Neural cell (in vitro differentiated cells): Measurements from ENCODE around the gene DBNDD1. TPM values are rescaled to one million over a fixed set of nuclear protein-coding genes. Genes with fewer than 3 reads are reported as not detected.

Experiments
- H2AFZ ChIP-seq: fragments of 200-600, 300-800 bp; sonication (generic), shearing (Covaris generic); 2 replicates; pipeline ENCODE4 v1.6.0; 2014; ENCODE audit warnings: low read depth, mild to moderate bottlenecking, antibody characterized with exemption, low read length, moderate library complexity
- H3F3A ChIP-seq: fragments of 200-600 bp; shearing (Covaris generic); 2 replicates; pipeline ENCODE4 v1.6.1; 2016; ENCODE audit warnings: mild to moderate bottlenecking, moderate library complexity, mixed read lengths, antibody characterized with exemption, low read length; ENCODE audit not compliant: insufficient read depth, poor library complexity, severe bottlenecking
- H3K27ac ChIP-seq: fragments of 200-600, 300-800 bp; sonication (generic), shearing (Covaris generic); 2 replicates; pipeline ENCODE4 v1.5.1; 2014; ENCODE audit warnings: mild to moderate bottlenecking, low read length, moderate library complexity
- H3K27me3 ChIP-seq: fragments of 300-800, 200-600 bp; sonication (generic), shearing (Covaris generic); 2 replicates; pipeline ENCODE4 v1.6.0; 2014; ENCODE audit warnings: mild to moderate bottlenecking, low read depth, low read length, moderate library complexity; ENCODE audit not compliant: insufficient read depth
- H3K36me3 ChIP-seq: fragments of 300-800, 200-600 bp; sonication (generic), shearing (Covaris generic); 2 replicates; pipeline ENCODE4 v1.5.1; 2014; ENCODE audit warnings: mild to moderate bottlenecking, antibody characterized with exemption, low read length, moderate library complexity; ENCODE audit not compliant: insufficient read depth
- H3K4me2 ChIP-seq: fragments of 300-800, 200-600 bp; sonication (generic), shearing (Covaris generic); 2 replicates; pipeline ENCODE4 v1.6.0; 2014; ENCODE audit warnings: mild to moderate bottlenecking, low read length
- H3K4me3 ChIP-seq: fragments of 300-800, 200-600 bp; sonication (generic), shearing (Covaris generic); 2 replicates; pipeline ENCODE4 v1.5.1; 2014; ENCODE audit warnings: mild to moderate bottlenecking, low read length, moderate library complexity
- H3K79me2 ChIP-seq: fragments of 200-600 bp; shearing (Covaris generic); replicated peaks from 2 replicates; pipeline ENCODE4 v1.6.0; 2014; ENCODE audit warnings: mild to moderate bottlenecking, low read length, moderate library complexity; ENCODE audit not compliant: insufficient read depth
- H3K9ac ChIP-seq: fragments of 300-800, 200-600 bp; sonication (generic), shearing (Covaris generic); 2 replicates; pipeline ENCODE4 v1.6.1; 2016; ENCODE audit warnings: mild to moderate bottlenecking, low read length, mixed read lengths
- H3K9me2 ChIP-seq: fragments of 200-600 bp; shearing (Covaris generic); 2 replicates; pipeline ENCODE4 v1.6.1; 2016; ENCODE audit warnings: mild to moderate bottlenecking, low read length, mixed read lengths; ENCODE audit not compliant: insufficient read depth
- H3K9me3 ChIP-seq: fragments of 200-600, 300-800 bp; sonication (generic), shearing (Covaris generic); 2 replicates; pipeline ENCODE4 v1.6.1; 2016; ENCODE audit warnings: mild to moderate bottlenecking, mixed run types, low read length, moderate library complexity, mixed read lengths
- H4K20me1 ChIP-seq: fragments of 200-600 bp; shearing (Covaris generic); 2 replicates; pipeline ENCODE4 v1.6.1; 2016; ENCODE audit warnings: mild to moderate bottlenecking, mixed run types; ENCODE audit not compliant: insufficient read depth
- EP300 ChIP-seq: fragments of 450-650 bp; conservative IDR thresholded peaks from 2 replicates; pipeline ENCODE4 v1.6.1; 2014; ENCODE audit warnings: antibody characterized with exemption, mild to moderate bottlenecking, moderate library complexity; ENCODE audit not compliant: poor library complexity, severe bottlenecking
- EZH2 ChIP-seq: fragments of 200-600, 300-800 bp; shearing (Covaris generic), sonication (generic); IDR thresholded peaks from 2 replicates; pipeline ENCODE4 v1.6.1; 2014; ENCODE audit warnings: antibody characterized with exemption, low read length, borderline replicate concordance, mild to moderate bottlenecking; ENCODE audit not compliant: insufficient read depth, poor library complexity, severe bottlenecking
- MXI1 ChIP-seq: fragments of 450-650 bp; conservative IDR thresholded peaks from 2 replicates; pipeline ENCODE4 v1.6.1; 2014; ENCODE audit warnings: antibody characterized with exemption, mild to moderate bottlenecking; ENCODE audit not compliant: poor library complexity, severe bottlenecking
- POLR2AphosphoS5 ChIP-seq: IDR thresholded peaks from 2 replicates; pipeline ENCODE4 v1.6.1; 2012
- RAD21 ChIP-seq: fragments of 450-650 bp; conservative IDR thresholded peaks from 2 replicates; pipeline ENCODE4 v1.6.1; 2014; ENCODE audit warnings: antibody characterized with exemption, mild to moderate bottlenecking, moderate library complexity
- SMC3 ChIP-seq: fragments of 450-650 bp; conservative IDR thresholded peaks from 2 replicates; pipeline ENCODE4 v1.6.1; 2014; ENCODE audit warnings: antibody characterized with exemption, mild to moderate bottlenecking, moderate library complexity; ENCODE audit not compliant: poor library complexity
- TAF1 ChIP-seq: IDR thresholded peaks from 2 replicates; pipeline ENCODE4 v1.6.1; 2012; ENCODE audit warnings: low read depth
- polyA plus RNA-seq: library from polyadenylated mRNA; depleted of rRNA; stranded (reverse); fragments of >200 nt; gene quantifications from 2 replicates; pipeline ENCODE4 v1.2.3, GENCODE V29; 2014
- TF ChIP-seq, protein P1 (sequence below): IDR thresholded peaks from 2 replicates; pipeline ENCODE4 v1.6.1; 2012; ENCODE audit warnings: borderline replicate concordance
- TF ChIP-seq, protein P2 (sequence below): fragments of 450-650 bp; IDR thresholded peaks from 2 replicates; pipeline ENCODE4 v1.5.1; 2014; ENCODE audit warnings: antibody characterized with exemption, mild to moderate bottlenecking, moderate library complexity; ENCODE audit not compliant: poor library complexity, severe bottlenecking

The DBNDD1 gene
- polyA plus RNA-seq, 1 donor from 2014 or later: 15.4 TPM

DNA sequence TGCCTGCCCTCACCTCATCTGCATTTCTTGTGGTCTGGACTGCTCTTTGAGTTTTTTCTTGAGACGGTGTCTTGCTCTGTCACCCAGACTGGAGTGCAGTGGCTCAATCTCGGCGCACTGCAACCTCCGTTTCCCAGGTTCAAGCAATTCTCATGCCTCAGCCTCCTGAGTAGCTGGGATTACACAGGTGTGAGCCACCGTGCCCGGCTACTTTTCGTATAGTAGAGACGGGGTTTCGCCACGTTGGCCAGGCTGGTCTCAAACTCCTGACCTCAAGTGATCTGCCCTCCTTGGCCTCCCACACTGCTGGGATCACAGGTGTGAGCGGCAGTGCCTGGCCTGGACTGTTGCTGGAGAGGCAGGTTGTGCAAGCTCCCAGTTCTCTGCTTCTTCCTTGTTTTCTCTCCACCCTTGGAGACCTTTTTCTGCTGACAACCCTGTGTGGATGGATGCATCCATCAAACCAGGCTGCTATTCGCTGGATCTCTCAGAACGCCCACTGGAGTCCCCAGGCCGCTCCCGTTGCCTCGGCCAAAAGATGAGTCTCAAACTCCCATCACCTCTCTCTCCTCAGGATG lies 22.7 kb upstream of the DBNDD1 start:
- no peak overlapping the region for H3K4me2 ChIP-seq
- no peak overlapping the region for H3K9ac ChIP-seq
- no peaks in the 10 kb centered on the region for H3K9me3 ChIP-seq
- H3K9me2 ChIP-seq: no peaks in the 10 kb centered on the region
- no peaks in the 10 kb centered on the region for H3K36me3 ChIP-seq
- no peak overlapping the region for H3K27ac ChIP-seq
- H3K27me3 ChIP-seq: no peaks in the 10 kb centered on the region
- H3F3A ChIP-seq: no peaks in the 10 kb centered on the region
- H3K79me2 ChIP-seq: no peaks in the 10 kb centered on the region
- no peak overlapping the region for H3K4me3 ChIP-seq
- no peaks in the 10 kb centered on the region for H4K20me1 ChIP-seq
- no peak overlapping the region for H2AFZ ChIP-seq
- TF ChIP-seq MXI1 (no peak), POLR2AphosphoS5 (no peak), EZH2 (no peak), RAD21 (no peak), TAF1 (no peak), EP300 (no peak), SMC3 (no peak)
- TF ChIP-seq, protein P1, sequence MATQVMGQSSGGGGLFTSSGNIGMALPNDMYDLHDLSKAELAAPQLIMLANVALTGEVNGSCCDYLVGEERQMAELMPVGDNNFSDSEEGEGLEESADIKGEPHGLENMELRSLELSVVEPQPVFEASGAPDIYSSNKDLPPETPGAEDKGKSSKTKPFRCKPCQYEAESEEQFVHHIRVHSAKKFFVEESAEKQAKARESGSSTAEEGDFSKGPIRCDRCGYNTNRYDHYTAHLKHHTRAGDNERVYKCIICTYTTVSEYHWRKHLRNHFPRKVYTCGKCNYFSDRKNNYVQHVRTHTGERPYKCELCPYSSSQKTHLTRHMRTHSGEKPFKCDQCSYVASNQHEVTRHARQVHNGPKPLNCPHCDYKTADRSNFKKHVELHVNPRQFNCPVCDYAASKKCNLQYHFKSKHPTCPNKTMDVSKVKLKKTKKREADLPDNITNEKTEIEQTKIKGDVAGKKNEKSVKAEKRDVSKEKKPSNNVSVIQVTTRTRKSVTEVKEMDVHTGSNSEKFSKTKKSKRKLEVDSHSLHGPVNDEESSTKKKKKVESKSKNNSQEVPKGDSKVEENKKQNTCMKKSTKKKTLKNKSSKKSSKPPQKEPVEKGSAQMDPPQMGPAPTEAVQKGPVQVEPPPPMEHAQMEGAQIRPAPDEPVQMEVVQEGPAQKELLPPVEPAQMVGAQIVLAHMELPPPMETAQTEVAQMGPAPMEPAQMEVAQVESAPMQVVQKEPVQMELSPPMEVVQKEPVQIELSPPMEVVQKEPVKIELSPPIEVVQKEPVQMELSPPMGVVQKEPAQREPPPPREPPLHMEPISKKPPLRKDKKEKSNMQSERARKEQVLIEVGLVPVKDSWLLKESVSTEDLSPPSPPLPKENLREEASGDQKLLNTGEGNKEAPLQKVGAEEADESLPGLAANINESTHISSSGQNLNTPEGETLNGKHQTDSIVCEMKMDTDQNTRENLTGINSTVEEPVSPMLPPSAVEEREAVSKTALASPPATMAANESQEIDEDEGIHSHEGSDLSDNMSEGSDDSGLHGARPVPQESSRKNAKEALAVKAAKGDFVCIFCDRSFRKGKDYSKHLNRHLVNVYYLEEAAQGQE: no peak
- TF ChIP-seq, protein P2, sequence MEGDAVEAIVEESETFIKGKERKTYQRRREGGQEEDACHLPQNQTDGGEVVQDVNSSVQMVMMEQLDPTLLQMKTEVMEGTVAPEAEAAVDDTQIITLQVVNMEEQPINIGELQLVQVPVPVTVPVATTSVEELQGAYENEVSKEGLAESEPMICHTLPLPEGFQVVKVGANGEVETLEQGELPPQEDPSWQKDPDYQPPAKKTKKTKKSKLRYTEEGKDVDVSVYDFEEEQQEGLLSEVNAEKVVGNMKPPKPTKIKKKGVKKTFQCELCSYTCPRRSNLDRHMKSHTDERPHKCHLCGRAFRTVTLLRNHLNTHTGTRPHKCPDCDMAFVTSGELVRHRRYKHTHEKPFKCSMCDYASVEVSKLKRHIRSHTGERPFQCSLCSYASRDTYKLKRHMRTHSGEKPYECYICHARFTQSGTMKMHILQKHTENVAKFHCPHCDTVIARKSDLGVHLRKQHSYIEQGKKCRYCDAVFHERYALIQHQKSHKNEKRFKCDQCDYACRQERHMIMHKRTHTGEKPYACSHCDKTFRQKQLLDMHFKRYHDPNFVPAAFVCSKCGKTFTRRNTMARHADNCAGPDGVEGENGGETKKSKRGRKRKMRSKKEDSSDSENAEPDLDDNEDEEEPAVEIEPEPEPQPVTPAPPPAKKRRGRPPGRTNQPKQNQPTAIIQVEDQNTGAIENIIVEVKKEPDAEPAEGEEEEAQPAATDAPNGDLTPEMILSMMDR: no peak

DNA sequence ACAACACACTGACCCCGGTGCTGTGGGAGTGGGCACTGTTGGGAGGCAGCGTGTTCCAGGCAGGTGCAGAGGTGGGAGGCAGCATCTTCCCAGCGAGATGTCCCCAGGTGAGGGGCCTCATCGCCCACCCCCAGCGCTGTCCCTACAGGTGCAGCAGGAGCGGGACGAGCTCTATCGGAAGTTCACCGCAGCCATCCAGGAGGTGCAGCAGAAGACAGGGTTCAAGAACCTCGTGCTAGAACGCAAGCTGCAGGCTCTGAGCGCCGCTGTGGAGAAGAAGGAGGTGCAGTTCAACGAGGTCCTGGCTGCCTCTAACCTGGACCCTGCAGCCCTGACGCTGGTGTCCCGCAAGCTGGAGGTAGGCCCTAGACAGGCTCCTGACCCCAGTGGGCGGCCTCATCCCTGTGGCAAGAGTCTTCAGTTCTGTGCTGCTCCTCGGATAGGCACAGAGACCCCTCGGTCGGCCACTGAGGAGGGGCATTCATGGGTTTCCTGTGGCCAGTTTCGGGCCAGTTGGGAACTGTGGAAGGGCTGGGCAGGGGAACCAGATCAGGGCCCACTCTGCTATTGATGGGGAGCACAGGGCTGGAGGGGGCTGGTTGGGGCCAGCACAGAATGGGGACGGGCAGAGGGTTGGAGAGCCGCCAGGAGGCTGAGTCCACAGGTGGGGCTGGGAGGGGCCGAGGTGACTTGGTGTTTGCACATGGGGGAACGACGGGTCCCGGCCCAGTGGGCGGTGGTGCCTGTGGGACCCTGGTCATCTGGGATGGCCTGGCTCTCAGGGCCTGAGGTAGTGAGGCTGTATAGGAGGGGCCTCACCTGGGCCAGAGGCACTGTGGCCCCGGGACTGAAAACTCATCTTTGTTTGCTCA lies 21.1 kb upstream of the DBNDD1 start:
- Histone ChIP-seq H4K20me1 (no peaks in the 10 kb centered on the region), H3K4me2 (no peak overlapping the region), H3K27me3 (no peaks in the 10 kb centered on the region), H3K4me3 (no peak overlapping the region), H3K9ac (no peak overlapping the region), H3K36me3 (peaks cover 6% of the 10 kb centered on the region), H3K27ac (no peak overlapping the region), H3K79me2 (no peaks in the 10 kb centered on the region), H3K9me2 (no peaks in the 10 kb centered on the region), H3K9me3 (no peaks in the 10 kb centered on the region), H2AFZ (no peak overlapping the region), H3F3A (no peaks in the 10 kb centered on the region)
- TF ChIP-seq SMC3 (no peak), EP300 (no peak)
- TF ChIP-seq, protein P2: no peak
- TF ChIP-seq, protein P1: no peak
